SU-DHL-6 (cell line): Measurements from ENCODE around the gene AZI2.

Experiments used
- H2AFZ ChIP-seq: fragments of 200-600 bp; sonication (generic); 2 replicates; pipeline ENCODE4 v1.6.1; 2014; ENCODE audit warnings: low read depth, mild to moderate bottlenecking, moderate library complexity, mixed read lengths, antibody characterized with exemption, low read length; ENCODE audit not compliant: severe bottlenecking
- H3F3A ChIP-seq: fragments of 200-600 bp; shearing (Covaris generic); 2 replicates; pipeline ENCODE4 v1.6.0; 2016; ENCODE audit warnings: antibody characterized with exemption, mild to moderate bottlenecking; ENCODE audit not compliant: insufficient read depth
- H3K27ac ChIP-seq: fragments of 200-600 bp; sonication (generic); 2 replicates; pipeline ENCODE4 v1.5.1; 2016; ENCODE audit warnings: low read depth, mild to moderate bottlenecking, low read length, moderate library complexity, mixed read lengths
- H3K27me3 ChIP-seq: fragments of 200-600 bp; sonication (generic), shearing (Covaris generic); 2 replicates; pipeline ENCODE4 v1.6.0; 2014; ENCODE audit warnings: mild to moderate bottlenecking, low read length
- H3K36me3 ChIP-seq: fragments of 200-600 bp; sonication (generic); 2 replicates; pipeline ENCODE4 v1.6.1; 2014; ENCODE audit warnings: mild to moderate bottlenecking, low read length, mixed read lengths
- H3K4me2 ChIP-seq: fragments of 300-600, 200-600 bp; shearing (Covaris generic), sonication (generic); 2 replicates; pipeline ENCODE4 v1.6.0; 2014; ENCODE audit warnings: low read length, low read depth, mild to moderate bottlenecking; ENCODE audit not compliant: poor library complexity, severe bottlenecking
- H3K4me3 ChIP-seq: fragments of 200-600 bp; sonication (generic); 2 replicates; pipeline ENCODE4 v1.5.1; 2014; ENCODE audit warnings: antibody characterized with exemption, low read length, mild to moderate bottlenecking, mixed read lengths; ENCODE audit not compliant: insufficient read depth, poor library complexity, severe bottlenecking
- H3K79me2 ChIP-seq: fragments of 200-600 bp; sonication (generic); 2 replicates; pipeline ENCODE4 v1.6.1; 2014; ENCODE audit warnings: mild to moderate bottlenecking, low read length, moderate library complexity; ENCODE audit not compliant: insufficient read depth
- H3K9ac ChIP-seq: fragments of 200-600 bp; sonication (generic); 2 replicates; pipeline ENCODE4 v1.7.0; 2014; ENCODE audit warnings: mild to moderate bottlenecking, low read length
- H3K9me2 ChIP-seq: fragments of 200-600 bp; sonication (generic); replicated peaks from 2 replicates; pipeline ENCODE4 v1.6.1; 2014; ENCODE audit warnings: low read length; ENCODE audit not compliant: insufficient read depth
- H3K9me3 ChIP-seq: fragments of 200-600 bp; sonication (generic); 2 replicates; pipeline ENCODE4 v1.6.1; 2014; ENCODE audit warnings: low read length, mixed read lengths; ENCODE audit not compliant: insufficient read depth
- H4K20me1 ChIP-seq: fragments of 200-600 bp; sonication (generic); 2 replicates; pipeline ENCODE4 v1.6.1; 2014; ENCODE audit warnings: low read depth, mild to moderate bottlenecking, antibody characterized with exemption, low read length, moderate library complexity, mixed read lengths
- EZH2phosphoT487 ChIP-seq: fragments of 200-600 bp; sonication (generic), shearing (Covaris generic); conservative IDR thresholded peaks from 2 replicates; pipeline ENCODE4 v1.6.1; 2018; ENCODE audit warnings: mild to moderate bottlenecking, antibody characterized with exemption, low read length, moderate library complexity, mixed read lengths
- TF ChIP-seq, protein P1 (sequence below): fragments of 200-600 bp; sonication (generic); IDR thresholded peaks from one replicate; pipeline ENCODE4 v1.5.1; 2017; ENCODE audit warnings: antibody characterized with exemption, mild to moderate bottlenecking, low read length, moderate library complexity; ENCODE audit not compliant: insufficient read depth, poor library complexity, severe bottlenecking

The AZI2 gene

DNA sequence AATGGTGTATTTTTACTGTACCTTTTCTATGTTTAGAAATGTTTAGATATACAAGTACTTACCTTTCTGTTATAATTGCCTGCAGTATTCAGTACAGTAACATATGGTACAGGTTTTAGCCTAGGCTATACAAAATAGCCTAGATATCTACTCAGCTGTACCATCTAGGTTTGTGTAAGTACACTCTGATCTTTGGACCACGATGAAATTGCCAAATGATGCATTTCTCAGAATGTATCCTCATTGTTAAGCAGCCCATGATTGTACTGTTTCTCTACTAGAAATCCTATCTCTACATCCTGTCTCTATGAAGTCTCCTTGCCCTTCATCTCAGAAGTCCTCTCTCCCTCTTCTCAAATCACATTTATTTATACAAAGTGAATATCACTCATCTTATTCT lies 32.9 kb downstream of the AZI2 start:
- no peak overlapping the region for H3K27ac ChIP-seq
- no peaks in the 10 kb centered on the region for H3K9me2 ChIP-seq
- no peak overlapping the region for H3K4me2 ChIP-seq
- H4K20me1 ChIP-seq: no peaks in the 10 kb centered on the region
- no peak overlapping the region for H3K4me3 ChIP-seq
- H2AFZ ChIP-seq: no peak overlapping the region
- TF ChIP-seq, protein P1, sequence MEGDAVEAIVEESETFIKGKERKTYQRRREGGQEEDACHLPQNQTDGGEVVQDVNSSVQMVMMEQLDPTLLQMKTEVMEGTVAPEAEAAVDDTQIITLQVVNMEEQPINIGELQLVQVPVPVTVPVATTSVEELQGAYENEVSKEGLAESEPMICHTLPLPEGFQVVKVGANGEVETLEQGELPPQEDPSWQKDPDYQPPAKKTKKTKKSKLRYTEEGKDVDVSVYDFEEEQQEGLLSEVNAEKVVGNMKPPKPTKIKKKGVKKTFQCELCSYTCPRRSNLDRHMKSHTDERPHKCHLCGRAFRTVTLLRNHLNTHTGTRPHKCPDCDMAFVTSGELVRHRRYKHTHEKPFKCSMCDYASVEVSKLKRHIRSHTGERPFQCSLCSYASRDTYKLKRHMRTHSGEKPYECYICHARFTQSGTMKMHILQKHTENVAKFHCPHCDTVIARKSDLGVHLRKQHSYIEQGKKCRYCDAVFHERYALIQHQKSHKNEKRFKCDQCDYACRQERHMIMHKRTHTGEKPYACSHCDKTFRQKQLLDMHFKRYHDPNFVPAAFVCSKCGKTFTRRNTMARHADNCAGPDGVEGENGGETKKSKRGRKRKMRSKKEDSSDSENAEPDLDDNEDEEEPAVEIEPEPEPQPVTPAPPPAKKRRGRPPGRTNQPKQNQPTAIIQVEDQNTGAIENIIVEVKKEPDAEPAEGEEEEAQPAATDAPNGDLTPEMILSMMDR: no peak
- TF ChIP-seq EZH2phosphoT487: no peak
- no peak overlapping the region for H3K9ac ChIP-seq
- no peaks in the 10 kb centered on the region for H3K27me3 ChIP-seq
- H3K79me2 ChIP-seq: no peaks in the 10 kb centered on the region
- 0 out of 2 replicates have a peak, but pooled peaks cover 7% of the 10 kb centered on the region for H3K36me3 ChIP-seq
- no peaks in the 10 kb centered on the region for H3F3A ChIP-seq
- H3K9me3 ChIP-seq: no peaks in the 10 kb centered on the region

DNA sequence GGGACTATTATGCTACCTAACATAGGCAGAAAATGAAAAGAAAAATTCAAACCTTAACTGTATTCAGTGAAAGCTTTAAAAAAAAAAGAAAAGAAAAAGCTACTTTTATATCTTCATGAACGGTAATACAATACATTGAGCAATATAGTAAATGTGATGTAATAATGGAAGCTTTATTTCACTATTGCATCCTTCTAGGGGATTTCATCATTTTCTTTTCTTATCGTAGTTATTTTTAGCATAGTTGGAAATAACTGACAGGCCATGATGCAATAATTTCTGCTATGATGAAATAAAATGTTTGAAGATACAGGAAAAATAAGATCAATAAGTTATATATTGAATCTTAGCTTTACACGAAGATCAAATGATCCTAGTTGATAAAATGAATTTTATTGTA lies 40.4 kb downstream of the AZI2 start:
- Histone ChIP-seq H3K9ac (no peak overlapping the region), H3K27me3 (no peaks in the 10 kb centered on the region)
- no peak for TF ChIP-seq EZH2phosphoT487
- TF ChIP-seq, protein P1: no peak

DNA sequence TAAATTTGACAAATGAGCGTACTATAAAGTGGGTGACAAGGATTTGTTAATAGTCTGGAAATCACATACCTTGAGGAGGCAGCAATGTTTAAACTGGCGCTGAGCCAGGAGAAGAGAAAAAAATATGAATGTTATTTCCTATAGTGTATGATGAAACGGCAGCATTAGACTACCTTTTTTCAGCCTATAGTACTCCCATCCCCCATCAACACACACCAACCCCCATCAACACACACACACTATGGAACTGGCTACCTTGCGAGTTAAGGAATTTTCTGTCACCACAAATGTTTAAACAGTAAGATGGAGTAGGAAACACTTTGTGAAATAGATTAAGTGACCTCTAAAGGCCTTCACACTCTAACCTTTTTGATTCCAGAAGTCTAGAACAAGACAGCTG lies 46.9 kb downstream of the AZI2 start:
- Histone ChIP-seq H3F3A (no peaks in the 10 kb centered on the region), H3K4me2 (no peak overlapping the region), H3K4me3 (no peak overlapping the region), H3K27me3 (no peaks in the 10 kb centered on the region), H3K9ac (no peak overlapping the region), H3K27ac (no peak overlapping the region), H4K20me1 (no peaks in the 10 kb centered on the region), H3K79me2 (no peaks in the 10 kb centered on the region), H3K9me2 (no peaks in the 10 kb centered on the region), H2AFZ (no peak overlapping the region), H3K36me3 (no peaks in the 10 kb centered on the region), H3K9me3 (no peaks in the 10 kb centered on the region)
- TF ChIP-seq, protein P1: no peak
- no peak for TF ChIP-seq EZH2phosphoT487

More for the DNA sequence above, 40.4 kb downstream of the AZI2 start:
- H3F3A ChIP-seq: no peaks in the 10 kb centered on the region
- no peak overlapping the region for H3K4me3 ChIP-seq
- no peaks in the 10 kb centered on the region for H3K9me3 ChIP-seq
- no peak overlapping the region for H2AFZ ChIP-seq
- H3K36me3 ChIP-seq: no peaks in the 10 kb centered on the region
- H3K27ac ChIP-seq: no peak overlapping the region
- H3K4me2 ChIP-seq: no peak overlapping the region
- H3K9me2 ChIP-seq: no peaks in the 10 kb centered on the region
- H4K20me1 ChIP-seq: no peaks in the 10 kb centered on the region
- no peaks in the 10 kb centered on the region for H3K79me2 ChIP-seq
